AG09309 (cell line): ENCODE results near the gene CD2AP.

Source experiments
- DNase-seq: peaks from one replicate; pipeline ENCODE4 v3.0.0-alpha.2; 2010; ENCODE audit warnings: low read depth
- H3K4me3 ChIP-seq: 2 replicates; pipeline ENCODE4 v1.5.1; 2011; ENCODE audit warnings: mild to moderate bottlenecking, low read depth, low read length, moderate library complexity; ENCODE audit not compliant: control insufficient read depth
- CTCF ChIP-seq: IDR thresholded peaks from 2 replicates; pipeline ENCODE4 v1.5.1; 2011; ENCODE audit warnings: mild to moderate bottlenecking, low read depth, low read length, inconsistent platforms; ENCODE audit not compliant: insufficient read depth, control insufficient read depth; ENCODE audit errors: missing control alignments

Gene CD2AP

GRCh38 chr6:47527274-47527673 lies 49.7 kb downstream of the CD2AP start:
- H3K4me3 ChIP-seq, result no peak overlapping the region
- TF ChIP-seq CTCF, result no peak
- no peak for DNase-seq

GRCh38 chr6:47529734-47530133 lies 52.1 kb downstream of the CD2AP start:
- TF ChIP-seq CTCF, result no peak
- DNase-seq, result no peak
- H3K4me3 ChIP-seq, result no peak overlapping the region

- no peak overlapping the region for H3K4me3 ChIP-seq
- no peak for DNase-seq
- no peak for TF ChIP-seq CTCF
These were observed 55.5 kb downstream of the CD2AP start for GRCh38 chr6:47532981-47533585.

GRCh38 chr6:47534063-47534462 lies 56.5 kb downstream of the CD2AP start:
- no peak for DNase-seq
- H3K4me3 ChIP-seq, result no peak overlapping the region
- TF ChIP-seq CTCF, result no peak

GRCh38 chr6:47535316-47536225 lies 58.0 kb downstream of the CD2AP start:
- no peak for DNase-seq
- no peak for TF ChIP-seq CTCF
- H3K4me3 ChIP-seq, result no peak overlapping the region

GRCh38 chr6:47536816-47537401 lies 59.3 kb downstream of the CD2AP start:
- H3K4me3 ChIP-seq, result no peak overlapping the region
- DNase-seq, result no peak
- TF ChIP-seq CTCF, result no peak
